ENCODE results near the gene PCLO.

Gene PCLO

GRCh38 chr7:83162402-83163256, at the start of gene PCLO:
Gene PCLO, minus strand, starts transcription at chr7:83162884. Its CDS starts 292 bp downstream, at chr7:83162592.
- Histone ChIP-seq H3K36me3 (ENCODE audit: control insufficient read depth, insufficient read depth, low read length) (no peaks in the 10 kb centered on the region), H3K4me3 (ENCODE audit: low read length) (peak within 1 kb of the TSS; percentile 68), H3K27ac (ENCODE audit: low read depth, low read length) (no peak within 1 kb of the TSS), H3K4me1 (ENCODE audit: control insufficient read depth, insufficient read depth, low read length) (no peaks in the 10 kb centered on the region), H3K9ac (ENCODE audit: low read length) (peak within 1 kb of the TSS; percentile 11), H3K27me3 (ENCODE audit: control insufficient read depth, insufficient read depth, low read length) (no peaks in the 10 kb centered on the region)

GRCh38 chr7:83211685-83212084, 49.0 kb upstream of the PCLO start:
- Histone ChIP-seq H3K4me1 (ENCODE audit: control insufficient read depth, insufficient read depth, low read length) (no peaks in the 10 kb centered on the region), H3K4me3 (ENCODE audit: low read length) (no peak overlapping the region), H3K9ac (ENCODE audit: low read length) (no peak overlapping the region), H3K27ac (ENCODE audit: low read depth, low read length) (no peak overlapping the region), H3K27me3 (ENCODE audit: control insufficient read depth, insufficient read depth, low read length) (no peaks in the 10 kb centered on the region), H3K36me3 (ENCODE audit: control insufficient read depth, insufficient read depth, low read length) (no peaks in the 10 kb centered on the region)

- H3K27ac ChIP-seq (ENCODE audit: low read depth, low read length): no peak overlapping the region
- H3K36me3 ChIP-seq (ENCODE audit: control insufficient read depth, insufficient read depth, low read length): no peaks in the 10 kb centered on the region
- no peak overlapping the region for H3K4me3 ChIP-seq (ENCODE audit: low read length)
- H3K27me3 ChIP-seq (ENCODE audit: control insufficient read depth, insufficient read depth, low read length): no peaks in the 10 kb centered on the region
- H3K9ac ChIP-seq (ENCODE audit: low read length): no peak overlapping the region
- H3K4me1 ChIP-seq (ENCODE audit: control insufficient read depth, insufficient read depth, low read length): no peaks in the 10 kb centered on the region
These were observed 47.8 kb upstream of the PCLO start for GRCh38 chr7:83210479-83210878.

GRCh38 chr7:83204715-83205114, 42.0 kb upstream of the PCLO start:
- no peaks in the 10 kb centered on the region for H3K36me3 ChIP-seq (ENCODE audit: control insufficient read depth, insufficient read depth, low read length)
- no peak overlapping the region for H3K4me3 ChIP-seq (ENCODE audit: low read length)
- H3K27ac ChIP-seq (ENCODE audit: low read depth, low read length): no peak overlapping the region
- no peaks in the 10 kb centered on the region for H3K27me3 ChIP-seq (ENCODE audit: control insufficient read depth, insufficient read depth, low read length)
- no peak overlapping the region for H3K9ac ChIP-seq (ENCODE audit: low read length)
- H3K4me1 ChIP-seq (ENCODE audit: control insufficient read depth, insufficient read depth, low read length): no peaks in the 10 kb centered on the region

GRCh38 chr7:83201355-83201754, 38.7 kb upstream of the PCLO start:
- H3K27me3 ChIP-seq (ENCODE audit: control insufficient read depth, insufficient read depth, low read length): no peaks in the 10 kb centered on the region
- H3K36me3 ChIP-seq (ENCODE audit: control insufficient read depth, insufficient read depth, low read length): no peaks in the 10 kb centered on the region
- no peak overlapping the region for H3K27ac ChIP-seq (ENCODE audit: low read depth, low read length)
- no peak overlapping the region for H3K4me3 ChIP-seq (ENCODE audit: low read length)
- no peak overlapping the region for H3K9ac ChIP-seq (ENCODE audit: low read length)
- no peaks in the 10 kb centered on the region for H3K4me1 ChIP-seq (ENCODE audit: control insufficient read depth, insufficient read depth, low read length)

GRCh38 chr7:83190659-83191389, 28.1 kb upstream of the PCLO start:
- H3K9ac ChIP-seq (ENCODE audit: low read length): no peak overlapping the region
- H3K4me3 ChIP-seq (ENCODE audit: low read length): no peak overlapping the region
- no peaks in the 10 kb centered on the region for H3K4me1 ChIP-seq (ENCODE audit: control insufficient read depth, insufficient read depth, low read length)
- no peak overlapping the region for H3K27ac ChIP-seq (ENCODE audit: low read depth, low read length)
- H3K27me3 ChIP-seq (ENCODE audit: control insufficient read depth, insufficient read depth, low read length): no peaks in the 10 kb centered on the region
- H3K36me3 ChIP-seq (ENCODE audit: control insufficient read depth, insufficient read depth, low read length): no peaks in the 10 kb centered on the region

GRCh38 chr7:83178796-83179195, 16.1 kb upstream of the PCLO start:
- no peaks in the 10 kb centered on the region for H3K27me3 ChIP-seq (ENCODE audit: control insufficient read depth, insufficient read depth, low read length)
- H3K27ac ChIP-seq (ENCODE audit: low read depth, low read length): no peak overlapping the region
- H3K36me3 ChIP-seq (ENCODE audit: control insufficient read depth, insufficient read depth, low read length): no peaks in the 10 kb centered on the region
- no peaks in the 10 kb centered on the region for H3K4me1 ChIP-seq (ENCODE audit: control insufficient read depth, insufficient read depth, low read length)
- H3K9ac ChIP-seq (ENCODE audit: low read length): no peak overlapping the region
- H3K4me3 ChIP-seq (ENCODE audit: low read length): no peak overlapping the region

- H3K9ac ChIP-seq (ENCODE audit: low read length): no peak overlapping the region
- no peak overlapping the region for H3K27ac ChIP-seq (ENCODE audit: low read depth, low read length)
- no peaks in the 10 kb centered on the region for H3K4me1 ChIP-seq (ENCODE audit: control insufficient read depth, insufficient read depth, low read length)
- H3K4me3 ChIP-seq (ENCODE audit: low read length): no peak overlapping the region
- no peaks in the 10 kb centered on the region for H3K27me3 ChIP-seq (ENCODE audit: control insufficient read depth, insufficient read depth, low read length)
- H3K36me3 ChIP-seq (ENCODE audit: control insufficient read depth, insufficient read depth, low read length): no peaks in the 10 kb centered on the region
These were observed 15.4 kb upstream of the PCLO start for GRCh38 chr7:83178066-83178465.

GRCh38 chr7:83173664-83174063, 11.0 kb upstream of the PCLO start:
- Histone ChIP-seq H3K27ac (ENCODE audit: low read depth, low read length) (no peak overlapping the region), H3K27me3 (ENCODE audit: control insufficient read depth, insufficient read depth, low read length) (no peaks in the 10 kb centered on the region), H3K36me3 (ENCODE audit: control insufficient read depth, insufficient read depth, low read length) (no peaks in the 10 kb centered on the region), H3K9ac (ENCODE audit: low read length) (no peak overlapping the region), H3K4me1 (ENCODE audit: control insufficient read depth, insufficient read depth, low read length) (no peaks in the 10 kb centered on the region), H3K4me3 (ENCODE audit: low read length) (no peak overlapping the region)

- Histone ChIP-seq H3K36me3 (ENCODE audit: control insufficient read depth, insufficient read depth, low read length) (no peaks in the 10 kb centered on the region), H3K4me3 (ENCODE audit: low read length) (no peak overlapping the region), H3K4me1 (ENCODE audit: control insufficient read depth, insufficient read depth, low read length) (no peaks in the 10 kb centered on the region), H3K9ac (ENCODE audit: low read length) (no peak overlapping the region), H3K27me3 (ENCODE audit: control insufficient read depth, insufficient read depth, low read length) (no peaks in the 10 kb centered on the region), H3K27ac (ENCODE audit: low read depth, low read length) (no peak overlapping the region)
These were observed 4.1 kb upstream of the PCLO start for GRCh38 chr7:83166781-83167180.

- Histone ChIP-seq H3K27ac (ENCODE audit: low read depth, low read length) (no peak overlapping the region), H3K36me3 (ENCODE audit: control insufficient read depth, insufficient read depth, low read length) (no peaks in the 10 kb centered on the region), H3K4me1 (ENCODE audit: control insufficient read depth, insufficient read depth, low read length) (no peaks in the 10 kb centered on the region), H3K9ac (ENCODE audit: low read length) (no peak overlapping the region), H3K27me3 (ENCODE audit: control insufficient read depth, insufficient read depth, low read length) (no peaks in the 10 kb centered on the region), H3K4me3 (ENCODE audit: low read length) (peak overlapping the region; percentile 68)
These were observed 734 bp downstream of the PCLO start for GRCh38 chr7:83161899-83162401.

- no peaks in the 10 kb centered on the region for H3K36me3 ChIP-seq (ENCODE audit: control insufficient read depth, insufficient read depth, low read length)
- no peaks in the 10 kb centered on the region for H3K4me1 ChIP-seq (ENCODE audit: control insufficient read depth, insufficient read depth, low read length)
- no peak overlapping the region for H3K9ac ChIP-seq (ENCODE audit: low read length)
- H3K27ac ChIP-seq (ENCODE audit: low read depth, low read length): no peak overlapping the region
- no peak overlapping the region for H3K4me3 ChIP-seq (ENCODE audit: low read length)
- H3K27me3 ChIP-seq (ENCODE audit: control insufficient read depth, insufficient read depth, low read length): no peaks in the 10 kb centered on the region
These were observed 1.5 kb downstream of the PCLO start for GRCh38 chr7:83161186-83161585.
